Measurements from ENCODE around the gene TJP3.

The TJP3 gene

GRCh38 chr19:3766520-3766919 lies 58.3 kb downstream of the TJP3 start:
- DNase-seq, result no peak

GRCh38 chr19:3767050-3767449 lies 58.9 kb downstream of the TJP3 start:
- no peak for DNase-seq

- DNase-seq, result no peak
Measured at GRCh38 chr19:3768015-3768747, 60.0 kb downstream of the TJP3 start.

- no peak for DNase-seq
Measured at GRCh38 chr19:3768748-3769099, 60.5 kb downstream of the TJP3 start.

GRCh38 chr19:3769494-3769893 lies 61.3 kb downstream of the TJP3 start:
- DNase-seq, result no peak

- DNase-seq, result no peak
Measured at GRCh38 chr19:3770136-3770999, 62.2 kb downstream of the TJP3 start.

GRCh38 chr19:3771000-3771905 lies 63.1 kb downstream of the TJP3 start:
- DNase-seq, result no peak

- DNase-seq, result no peak
Measured at GRCh38 chr19:3771906-3772455, 63.8 kb downstream of the TJP3 start, which contains the start of gene RAX2. Gene RAX2, minus strand, starts transcription at chr19:3772228. Its CDS starts 486 bp downstream, at chr19:3771742.

GRCh38 chr19:3773814-3774515 lies 65.8 kb downstream of the TJP3 start:
- no peak for DNase-seq

- no peak for DNase-seq
Measured at GRCh38 chr19:3774621-3775373, 66.6 kb downstream of the TJP3 start.

GRCh38 chr19:3775374-3775711 lies 67.2 kb downstream of the TJP3 start:
- DNase-seq, result no peak

- no peak for DNase-seq
Measured at GRCh38 chr19:3775831-3776230, 67.6 kb downstream of the TJP3 start.

GRCh38 chr19:3776479-3777040 lies 68.4 kb downstream of the TJP3 start:
- DNase-seq, result no peak

- DNase-seq, result no peak
Measured at GRCh38 chr19:3778104-3778867, 70.1 kb downstream of the TJP3 start.

GRCh38 chr19:3778899-3779723 lies 70.9 kb downstream of the TJP3 start:
- DNase-seq, result no peak

GRCh38 chr19:3780786-3781304 lies 72.7 kb downstream of the TJP3 start:
- no peak for DNase-seq

GRCh38 chr19:3781603-3782002 lies 73.4 kb downstream of the TJP3 start:
- DNase-seq, result no peak

GRCh38 chr19:3782330-3782729 lies 74.1 kb downstream of the TJP3 start:
- no peak for DNase-seq
